Neural progenitor cell (in vitro differentiated cells): ENCODE data around the gene ATP6V1E1.

ENCODE experiments used
- EZH2 ChIP-seq: fragments of 200-600 bp; sonication (generic); IDR thresholded peaks from 2 replicates; pipeline ENCODE4 v1.6.1; 2017; ENCODE audit warnings: antibody characterized with exemption, mild to moderate bottlenecking, moderate library complexity
- EZH2phosphoT487 ChIP-seq: fragments of 200-600 bp; sonication (generic); IDR thresholded peaks from 2 replicates; pipeline ENCODE4 v1.6.1; 2017; ENCODE audit warnings: antibody characterized with exemption

DNA sequence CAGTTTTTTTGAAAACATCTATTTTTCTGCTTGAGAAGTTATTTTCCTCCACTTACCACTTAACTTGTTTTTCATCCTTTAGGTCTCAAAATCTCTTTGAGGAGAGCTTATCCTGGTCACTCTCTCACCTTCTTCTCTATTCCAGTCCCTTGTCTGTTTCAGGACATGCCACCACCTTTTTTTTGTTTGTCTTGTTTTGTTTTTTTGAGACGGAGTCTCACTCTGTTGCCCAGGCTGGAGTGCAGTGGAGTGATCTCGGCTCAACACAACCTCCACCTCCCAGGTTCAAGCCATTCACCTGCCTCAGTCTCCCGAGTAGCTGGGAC lies 5.4 kb upstream of the ATP6V1E1 start:
- TF ChIP-seq EZH2phosphoT487 (no peak), EZH2 (no peak)
